ENCODE data around the gene WFDC9. TPM values are rescaled to one million over a fixed set of nuclear protein-coding genes. Genes with fewer than 3 reads are reported as not detected.
"Not testable (repeated sequence)": the region's sequence is repeated elsewhere in the genome, so short reads cannot be mapped to it uniquely, and the experiment has no call there.

WFDC9 gene
- total and polyA plus RNA-seq, 7 experiments from 2014 or later, result not detected

GRCh38 chr20:45583502-45583901 lies 47.6 kb downstream of the WFDC9 start:
- no peaks in the 10 kb centered on the region for H3K36me3 Mint-ChIP-seq
- ChIA-PET POLR2A (no interaction called here), CTCF (no interaction called here)
- Histone ChIP-seq H3K27me3 (ENCODE audit: control insufficient read depth in 2 of 2, insufficient read depth in 2 of 2, low read length in 2 of 2) (no peaks in the 10 kb centered on the region), H3K4me3 (ENCODE audit: low read length) (no peak overlapping the region), H3K27ac (ENCODE audit: low read depth, low read length) (no peak overlapping the region), H3K9me3 (ENCODE audit: control insufficient read depth in 2 of 3, low read length in 3 of 3) (no peaks in the 10 kb centered on the region), H3K4me1 (ENCODE audit: control insufficient read depth in 2 of 2, insufficient read depth in 2 of 2, low read length in 2 of 2) (no peaks in the 10 kb centered on the region), H3K36me3 (ENCODE audit: control insufficient read depth in 2 of 3, insufficient read depth in 3 of 3, low read length in 3 of 3) (no peaks in the 10 kb centered on the region)
- H3K4me3 Mint-ChIP-seq, result no peak overlapping the region
- H3K27me3 Mint-ChIP-seq, result peaks cover 8 to 38% (median 15%) of the 10 kb centered on the region in 5 donors
- DNase-seq (no peak), ATAC-seq (no peak)
- H3K4me1 Mint-ChIP-seq, result no peaks in the 10 kb centered on the region
- intact Hi-C loops (cut with micrococcal nuclease), result no loop called here
- no peak overlapping the region for H3K27ac Mint-ChIP-seq
- peaks cover 0 to 2% (median 0%) of the 10 kb centered on the region in 11 donors for H3K9me3 Mint-ChIP-seq

GRCh38 chr20:45581702-45582101 lies 49.4 kb downstream of the WFDC9 start:
- DNase-seq (no peak), ATAC-seq (no peak)
- Mint-ChIP-seq H3K9me3 (peaks cover 0 to 2% (median 0%) of the 10 kb centered on the region in 11 donors), H3K27ac (no peak overlapping the region), H3K4me1 (no peaks in the 10 kb centered on the region), H3K27me3 (peaks cover 8 to 37% (median 17%) of the 10 kb centered on the region in 5 donors), H3K36me3 (no peaks in the 10 kb centered on the region), H3K4me3 (no peak overlapping the region)
- H3K4me3 ChIP-seq (ENCODE audit: low read length), result no peak overlapping the region
- no peaks in the 10 kb centered on the region for H3K36me3 ChIP-seq (ENCODE audit: control insufficient read depth in 2 of 3, insufficient read depth in 3 of 3, low read length in 3 of 3)
- ChIA-PET POLR2A (no interaction called here), CTCF (no interaction called here)
- H3K9me3 ChIP-seq (ENCODE audit: control insufficient read depth in 2 of 3, low read length in 3 of 3), result no peaks in the 10 kb centered on the region
- H3K27me3 ChIP-seq (ENCODE audit: control insufficient read depth in 2 of 2, insufficient read depth in 2 of 2, low read length in 2 of 2), result no peaks in the 10 kb centered on the region
- H3K27ac ChIP-seq (ENCODE audit: low read depth, low read length), result no peak overlapping the region
- intact Hi-C loops (cut with micrococcal nuclease), result no loop called here
- H3K4me1 ChIP-seq (ENCODE audit: control insufficient read depth in 2 of 2, insufficient read depth in 2 of 2, low read length in 2 of 2), result no peaks in the 10 kb centered on the region

- Mint-ChIP-seq H3K4me1 (no peaks in the 10 kb centered on the region), H3K27me3 (peaks cover 8 to 43% (median 27%) of the 10 kb centered on the region in 5 donors), H3K27ac (peak within 1 kb of the TSS in 1 of 9 donors; percentile 24), H3K36me3 (no peaks in the 10 kb centered on the region), H3K4me3 (no peak within 1 kb of the TSS), H3K9me3 (peaks cover 0 to 2% (median 0%) of the 10 kb centered on the region in 11 donors)
- ChIA-PET CTCF (no interaction called here), POLR2A (no interaction called here)
- H3K4me3 ChIP-seq (ENCODE audit: low read length), result no peak within 1 kb of the TSS
- H3K27ac ChIP-seq (ENCODE audit: low read depth, low read length), result no peak within 1 kb of the TSS
- no peaks in the 10 kb centered on the region for H3K27me3 ChIP-seq (ENCODE audit: control insufficient read depth in 2 of 2, insufficient read depth in 2 of 2, low read length in 2 of 2)
- DNase-seq (no peak), ATAC-seq (no peak)
- H3K36me3 ChIP-seq (ENCODE audit: control insufficient read depth in 2 of 3, insufficient read depth in 3 of 3, low read length in 3 of 3), result no peaks in the 10 kb centered on the region
- intact Hi-C loops (cut with micrococcal nuclease), result no loop called here
- no peaks in the 10 kb centered on the region for H3K4me1 ChIP-seq (ENCODE audit: control insufficient read depth in 2 of 2, insufficient read depth in 2 of 2, low read length in 2 of 2)
- no peaks in the 10 kb centered on the region for H3K9me3 ChIP-seq (ENCODE audit: control insufficient read depth in 2 of 3, low read length in 3 of 3)
Observed at GRCh38 chr20:45579184-45579583, 51.9 kb downstream of the WFDC9 start, which contains the start of gene WFDC8. Gene WFDC8, minus strand, starts transcription at chr20:45579284. Its CDS starts 37 bp downstream, at chr20:45579247.

GRCh38 chr20:45578231-45578630 lies 52.9 kb downstream of the WFDC9 start:
- Histone ChIP-seq H3K27me3 (ENCODE audit: control insufficient read depth in 2 of 2, insufficient read depth in 2 of 2, low read length in 2 of 2) (no peaks in the 10 kb centered on the region), H3K27ac (ENCODE audit: low read depth, low read length) (no peak overlapping the region), H3K4me3 (ENCODE audit: low read length) (no peak overlapping the region), H3K36me3 (ENCODE audit: control insufficient read depth in 2 of 3, insufficient read depth in 3 of 3, low read length in 3 of 3) (no peaks in the 10 kb centered on the region), H3K4me1 (ENCODE audit: control insufficient read depth in 2 of 2, insufficient read depth in 2 of 2, low read length in 2 of 2) (no peaks in the 10 kb centered on the region), H3K9me3 (ENCODE audit: control insufficient read depth in 2 of 3, low read length in 3 of 3) (no peaks in the 10 kb centered on the region)
- DNase-seq (no peak), ATAC-seq (no peak)
- peaks cover 0 to 2% (median 0%) of the 10 kb centered on the region in 11 donors for H3K9me3 Mint-ChIP-seq
- intact Hi-C loops (cut with micrococcal nuclease), result no loop called here
- no peak overlapping the region for H3K4me3 Mint-ChIP-seq
- H3K27me3 Mint-ChIP-seq, result peaks cover 12 to 42% (median 24%) of the 10 kb centered on the region in 5 donors
- no peaks in the 10 kb centered on the region for H3K4me1 Mint-ChIP-seq
- CTCF ChIA-PET, result no interaction called here
- no peak overlapping the region for H3K27ac Mint-ChIP-seq
- H3K36me3 Mint-ChIP-seq, result no peaks in the 10 kb centered on the region
- POLR2A ChIA-PET, result no interaction called here

GRCh38 chr20:45576995-45577394 lies 54.1 kb downstream of the WFDC9 start:
- Mint-ChIP-seq H3K27me3 (peaks cover 9 to 44% (median 25%) of the 10 kb centered on the region in 5 donors), H3K4me3 (no peak overlapping the region), H3K9me3 (peaks cover 0 to 4% (median 0%) of the 10 kb centered on the region in 11 donors), H3K36me3 (no peaks in the 10 kb centered on the region), H3K4me1 (no peaks in the 10 kb centered on the region), H3K27ac (no peak overlapping the region)
- H3K4me1 ChIP-seq (ENCODE audit: control insufficient read depth in 2 of 2, insufficient read depth in 2 of 2, low read length in 2 of 2), result no peaks in the 10 kb centered on the region
- intact Hi-C loops (cut with micrococcal nuclease), result no loop called here
- no peaks in the 10 kb centered on the region for H3K9me3 ChIP-seq (ENCODE audit: control insufficient read depth in 2 of 3, low read length in 3 of 3)
- H3K36me3 ChIP-seq (ENCODE audit: control insufficient read depth in 2 of 3, insufficient read depth in 3 of 3, low read length in 3 of 3), result no peaks in the 10 kb centered on the region
- no peaks in the 10 kb centered on the region for H3K27me3 ChIP-seq (ENCODE audit: control insufficient read depth in 2 of 2, insufficient read depth in 2 of 2, low read length in 2 of 2)
- H3K27ac ChIP-seq (ENCODE audit: low read depth, low read length), result no peak overlapping the region
- ChIA-PET CTCF (no interaction called here), POLR2A (no interaction called here)
- no peak for ATAC-seq
- no peak for DNase-seq
- H3K4me3 ChIP-seq (ENCODE audit: low read length), result no peak overlapping the region

- Mint-ChIP-seq H3K36me3 (no peaks in the 10 kb centered on the region), H3K4me1 (peaks cover 0 to 2% (median 0%) of the 10 kb centered on the region in 7 donors), H3K9me3 (peaks cover 0 to 4% (median 0%) of the 10 kb centered on the region in 11 donors), H3K4me3 (no peak overlapping the region), H3K27ac (no peak overlapping the region), H3K27me3 (peaks cover 9 to 50% (median 25%) of the 10 kb centered on the region in 5 donors)
- no peak overlapping the region for H3K4me3 ChIP-seq (ENCODE audit: low read length)
- no peak for ATAC-seq
- ChIA-PET CTCF (no interaction called here), POLR2A (no interaction called here)
- no peaks in the 10 kb centered on the region for H3K36me3 ChIP-seq (ENCODE audit: control insufficient read depth in 2 of 3, insufficient read depth in 3 of 3, low read length in 3 of 3)
- H3K9me3 ChIP-seq (ENCODE audit: control insufficient read depth in 2 of 3, low read length in 3 of 3), result no peaks in the 10 kb centered on the region
- no peaks in the 10 kb centered on the region for H3K4me1 ChIP-seq (ENCODE audit: control insufficient read depth in 2 of 2, insufficient read depth in 2 of 2, low read length in 2 of 2)
- H3K27ac ChIP-seq (ENCODE audit: low read depth, low read length), result no peak overlapping the region
- intact Hi-C loops (cut with micrococcal nuclease), result no loop called here
- DNase-seq, result no peak
- H3K27me3 ChIP-seq (ENCODE audit: control insufficient read depth in 2 of 2, insufficient read depth in 2 of 2, low read length in 2 of 2), result no peaks in the 10 kb centered on the region
Observed at GRCh38 chr20:45575931-45576330, 55.2 kb downstream of the WFDC9 start.

- DNase-seq; H3K9me3 Mint-ChIP-seq; intact Hi-C loops (cut with micrococcal nuclease); H3K4me1 ChIP-seq (ENCODE audit: control insufficient read depth in 2 of 2, insufficient read depth in 2 of 2, low read length in 2 of 2); CTCF ChIA-PET; H3K4me3 Mint-ChIP-seq; H3K4me1 Mint-ChIP-seq; ATAC-seq; H3K27ac Mint-ChIP-seq; POLR2A ChIA-PET; H3K36me3 Mint-ChIP-seq; H3K27ac ChIP-seq (ENCODE audit: low read depth, low read length); H3K36me3 ChIP-seq (ENCODE audit: control insufficient read depth in 2 of 3, insufficient read depth in 3 of 3, low read length in 3 of 3); H3K9me3 ChIP-seq (ENCODE audit: control insufficient read depth in 2 of 3, low read length in 3 of 3); H3K4me3 ChIP-seq (ENCODE audit: low read length); H3K27me3 ChIP-seq (ENCODE audit: control insufficient read depth in 2 of 2, insufficient read depth in 2 of 2, low read length in 2 of 2): not testable (repeated sequence)
- peaks cover 6 to 36% (median 24%) of the 10 kb centered on the region in 5 donors for H3K27me3 Mint-ChIP-seq
Observed at GRCh38 chr20:45569650-45570049, 61.4 kb downstream of the WFDC9 start.
